GM12872 (cell line): ENCODE data around the gene MAML1.

Experiments used
- CTCF ChIP-seq: IDR thresholded peaks from 3 replicates; pipeline ENCODE4 v1.5.1; 2011; ENCODE audit warnings: low read depth, mild to moderate bottlenecking, low read length, moderate library complexity; ENCODE audit not compliant: insufficient read depth

MAML1 gene

GRCh38 chr5:179798144-179798770 is 65.6 kb downstream of the MAML1 start:
- no peak for TF ChIP-seq CTCF

GRCh38 chr5:179798771-179799643 is 66.4 kb downstream of the MAML1 start:
- no peak for TF ChIP-seq CTCF

DNA sequence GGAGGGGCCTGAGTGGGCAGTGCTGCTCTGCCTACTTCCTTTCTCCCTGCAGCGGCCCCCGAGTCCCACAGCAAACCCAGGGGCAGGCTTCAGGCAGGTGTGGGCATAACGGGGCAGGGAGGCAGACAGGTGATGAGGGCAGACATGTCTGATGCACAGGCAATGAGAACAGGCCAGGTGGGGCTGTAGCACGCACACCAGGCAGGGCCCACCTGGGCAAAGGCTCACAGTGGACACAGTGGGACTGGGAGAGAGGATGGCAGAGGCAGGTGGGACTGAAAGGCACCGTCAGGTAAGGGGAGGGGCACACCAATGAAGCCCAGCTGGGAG is 67.0 kb downstream of the MAML1 start:
- TF ChIP-seq CTCF = no peak

DNA sequence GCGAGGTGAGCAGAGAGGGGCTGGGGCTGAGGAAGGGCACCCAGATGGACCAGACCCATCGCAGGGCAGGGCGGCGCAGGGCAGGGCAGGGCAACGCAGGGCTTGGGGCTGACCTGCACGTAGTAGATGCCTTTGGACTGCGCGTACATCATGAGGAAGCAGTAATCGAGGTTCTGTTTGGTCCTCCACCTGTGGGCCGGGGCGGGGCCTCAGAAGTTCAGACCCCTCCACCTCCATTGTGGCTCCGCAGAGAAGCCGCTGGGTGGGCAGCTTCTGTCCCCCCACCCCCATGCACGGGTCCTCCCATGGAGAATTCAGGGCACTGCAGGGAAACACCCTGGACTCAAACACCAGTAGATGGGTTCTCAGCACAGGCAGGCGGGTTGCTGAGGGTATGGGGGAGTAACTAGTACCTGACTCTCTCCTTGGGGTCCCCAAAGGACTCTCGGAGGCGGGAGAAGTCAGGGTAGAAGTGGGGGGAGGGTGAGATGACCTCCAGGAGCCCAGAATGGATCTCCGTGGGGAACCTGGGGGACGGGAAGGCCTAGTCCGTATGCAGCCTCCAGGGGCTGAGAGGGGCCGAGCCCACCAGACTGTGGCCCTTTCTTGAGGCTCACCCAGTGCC is 67.6 kb downstream of the MAML1 start:
- TF ChIP-seq CTCF = no peak

DNA sequence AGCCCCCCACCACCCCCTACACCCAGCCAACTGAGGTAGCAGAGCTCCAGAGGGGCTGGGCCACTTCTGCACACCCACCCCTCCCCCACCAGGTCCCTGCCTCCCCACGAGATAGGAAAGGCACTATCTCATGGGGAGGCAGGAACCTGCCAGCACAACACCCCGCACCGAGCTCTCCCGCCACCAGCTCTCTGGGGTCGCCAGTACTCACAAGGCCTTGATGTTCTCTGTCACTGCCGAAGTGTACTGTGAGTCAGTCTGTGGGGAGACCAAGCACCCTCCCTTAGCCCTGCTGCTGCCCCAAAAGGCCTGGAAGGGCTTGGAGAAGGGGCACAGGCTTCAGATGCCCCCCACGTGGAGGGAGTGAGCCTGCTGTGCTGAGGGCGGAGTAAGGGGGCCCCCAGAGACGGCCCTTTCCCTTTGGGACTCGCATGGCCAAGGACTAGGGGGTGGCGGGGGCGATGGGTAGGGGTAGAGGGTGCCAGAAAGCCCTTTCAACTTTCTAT is 68.1 kb downstream of the MAML1 start:
- no peak for TF ChIP-seq CTCF

- peak; percentile 88 for TF ChIP-seq CTCF
These were observed 68.9 kb downstream of the MAML1 start for GRCh38 chr5:179801304-179802206.
